Measurements from ENCODE around the gene STIP1. TPM values are rescaled to one million over a fixed set of nuclear protein-coding genes. Genes with fewer than 3 reads are reported as not detected.

STIP1 gene
- total RNA-seq, 2 experiments from 2014 or later: 335 to 340 TPM

DNA sequence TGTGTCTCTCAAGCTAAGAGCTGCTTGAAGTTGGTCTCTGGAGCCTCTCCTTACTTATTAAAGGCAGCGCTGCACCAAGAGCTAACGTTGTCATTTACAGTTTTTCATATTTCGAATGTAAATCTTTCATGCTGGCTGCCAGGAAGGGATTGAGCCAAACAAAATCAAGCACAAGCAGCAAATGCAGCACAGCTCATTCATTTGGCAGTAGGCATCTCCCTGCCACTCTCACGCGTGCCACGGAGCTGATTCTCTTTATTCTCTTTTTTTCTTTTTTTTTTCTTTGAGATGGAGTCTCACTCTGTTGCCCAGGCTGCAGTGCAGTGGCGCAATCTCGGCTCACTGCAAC, 47.0 kb downstream of the STIP1 start:
- peaks cover 53% of the 10 kb centered on the region for H3K4me1 Mint-ChIP-seq (ENCODE audit: low read depth)
- H3K36me3 Mint-ChIP-seq (ENCODE audit: low read depth): peaks cover 30% of the 10 kb centered on the region
- no peak for ATAC-seq
- no peaks in the 10 kb centered on the region for H3K27me3 Mint-ChIP-seq (ENCODE audit: low read depth)
- DNase-seq: no peak
- peak overlapping the region; percentile 31 for H3K4me3 Mint-ChIP-seq
- POLR2A ChIA-PET: interaction anchor here (0.6 to 2.1 kb wide), 10 partner anchors 8 to 858 kb away, joined by 3 to 12 read pairs (median 4); partner anchors contain the start of genes FERMT3, FKBP2, PRDX5 and TRMT112
- CTCF ChIA-PET: interaction anchor here (0.8 to 5.9 kb wide), 4 partner anchors 10 to 72 kb away, joined by 3 to 40 read pairs (median 3); partner anchors contain the start of gene FERMT3
- no peak overlapping the region for H3K27ac Mint-ChIP-seq
- no peaks in the 10 kb centered on the region for H3K9me3 Mint-ChIP-seq (ENCODE audit: insufficient read depth)

DNA sequence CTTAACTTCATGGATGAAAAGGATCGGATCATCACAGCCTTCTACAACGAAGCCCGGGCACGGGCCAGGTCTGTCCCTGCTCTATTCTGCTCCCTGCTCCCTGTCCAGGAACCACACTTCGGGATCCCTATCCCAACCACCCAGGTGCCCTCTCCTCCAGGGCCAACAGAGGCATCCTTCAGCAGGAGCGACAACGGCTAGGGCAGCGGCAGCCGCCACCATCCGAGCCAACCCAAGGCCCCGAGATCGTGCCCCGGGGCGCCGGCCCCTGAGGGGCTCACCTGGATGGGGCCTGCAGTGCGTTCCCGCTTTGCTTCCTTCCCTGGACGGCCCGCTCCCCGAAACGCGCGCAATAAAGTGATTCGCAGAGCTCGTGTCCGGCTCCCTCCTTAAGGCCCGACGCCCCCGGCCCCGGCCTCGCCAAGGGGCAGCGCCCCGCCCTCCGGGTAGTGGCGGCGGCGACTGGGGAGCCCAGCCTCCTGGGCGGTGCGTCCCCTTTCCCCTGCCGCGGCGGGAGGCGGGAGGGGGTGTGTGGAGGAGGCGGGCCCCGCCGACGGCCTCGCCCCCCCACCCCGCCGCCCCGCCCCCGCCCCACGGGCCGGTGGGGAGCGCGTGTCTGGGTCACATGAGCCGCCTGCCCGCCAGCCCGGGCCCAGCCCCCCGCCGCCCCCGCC, 48.1 kb downstream of the STIP1 start, which contains the start of gene VEGFB:
VEGFB (plus strand) TSS at position 672 of the 674 bp plus-strand sequence. CDS start 250 bp downstream, outside the sequence.
- ChIA-PET POLR2A (interaction anchor here (2.1 kb wide), 1 partner anchor 27 kb away, joined by 12 read pairs; the partner anchor contains the start of gene FERMT3), CTCF (interaction anchor here (1.5 to 5.9 kb wide), 2 partner anchors 9 to 28 kb away, joined by 3 to 40 read pairs; partner anchors contain the start of gene FERMT3)
- Mint-ChIP-seq H3K36me3 (ENCODE audit: low read depth) (peaks cover 38% of the 10 kb centered on the region), H3K27me3 (ENCODE audit: low read depth) (no peaks in the 10 kb centered on the region), H3K4me1 (ENCODE audit: low read depth) (peaks cover 48% of the 10 kb centered on the region), H3K27ac (peak within 1 kb of the TSS; percentile 81), H3K9me3 (ENCODE audit: insufficient read depth) (no peaks in the 10 kb centered on the region), H3K4me3 (peak within 1 kb of the TSS; percentile 91)
- peak; percentile 50 for ATAC-seq
- peak; percentile 75 for DNase-seq

DNA sequence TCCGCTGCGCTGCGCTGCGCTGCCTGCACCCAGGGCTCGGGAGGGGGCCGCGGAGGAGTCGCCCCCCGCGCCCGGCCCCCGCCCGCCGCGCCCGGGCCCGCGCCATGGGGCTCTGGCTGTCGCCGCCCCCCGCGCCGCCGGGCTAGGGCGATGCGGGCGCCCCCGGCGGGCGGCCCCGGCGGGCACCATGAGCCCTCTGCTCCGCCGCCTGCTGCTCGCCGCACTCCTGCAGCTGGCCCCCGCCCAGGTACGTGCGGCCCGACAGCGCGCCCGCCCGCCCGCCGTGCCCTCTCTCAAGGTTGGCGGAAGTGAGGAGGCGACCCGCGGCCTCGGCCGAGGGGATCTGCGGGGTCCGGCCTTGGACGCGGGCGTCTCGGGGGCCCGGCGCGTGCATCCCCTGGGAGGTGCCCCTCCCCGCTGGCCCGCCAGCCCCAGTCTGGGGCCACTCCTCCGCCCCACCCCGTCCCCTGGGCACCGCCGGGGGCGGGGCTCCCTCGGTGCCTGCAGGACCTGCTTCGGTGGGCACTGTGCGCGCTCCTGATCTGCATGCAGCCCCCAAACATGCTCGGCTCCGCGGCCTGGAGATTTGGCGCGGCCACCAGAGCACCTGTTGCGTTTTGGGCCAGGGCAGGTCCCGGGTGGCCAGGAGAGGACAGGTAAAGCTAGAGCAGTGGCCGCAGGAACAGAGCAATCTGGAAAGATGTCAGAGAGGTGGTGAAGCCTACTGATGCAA, 48.8 kb downstream of the STIP1 start:
- CTCF ChIA-PET: interaction anchor here (1.9 kb wide), 1 partner anchor 8 kb away, joined by 6 read pairs; the partner anchor contains the start of genes NUDT22 and TRPT1

GRCh38 chr11:64235437-64236161, 49.6 kb downstream of the STIP1 start:
- ChIA-PET CTCF (interaction anchor here (0.6 to 1.9 kb wide), 4 partner anchors 9 to 69 kb away, joined by 3 to 6 read pairs (median 4); partner anchors contain the start of genes NUDT22 and TRPT1), POLR2A (interaction anchor here (1.0 to 1.2 kb wide), 2 partner anchors 9 to 28 kb away, joined by 4 read pairs; partner anchors contain the start of genes NUDT22 and TRPT1)
- no peaks in the 10 kb centered on the region for H3K9me3 Mint-ChIP-seq (ENCODE audit: insufficient read depth)
- H3K27ac Mint-ChIP-seq: peak overlapping the region; percentile 81
- peak overlapping the region; percentile 91 for H3K4me3 Mint-ChIP-seq
- H3K36me3 Mint-ChIP-seq (ENCODE audit: low read depth): peaks cover 34% of the 10 kb centered on the region
- ATAC-seq (no peak), DNase-seq (no peak)
- peaks cover 50% of the 10 kb centered on the region for H3K4me1 Mint-ChIP-seq (ENCODE audit: low read depth)
- H3K27me3 Mint-ChIP-seq (ENCODE audit: low read depth): no peaks in the 10 kb centered on the region

More for the DNA sequence above, 48.8 kb downstream of the STIP1 start:
- H3K36me3 Mint-ChIP-seq (ENCODE audit: low read depth): peaks cover 33% of the 10 kb centered on the region
- peak overlapping the region; percentile 81 for H3K27ac Mint-ChIP-seq
- H3K27me3 Mint-ChIP-seq (ENCODE audit: low read depth): no peaks in the 10 kb centered on the region
- DNase-seq (peak; percentile 62), ATAC-seq (peak; percentile 52)
- H3K4me3 Mint-ChIP-seq: peak overlapping the region; percentile 91
- H3K9me3 Mint-ChIP-seq (ENCODE audit: insufficient read depth): no peaks in the 10 kb centered on the region
- peaks cover 45% of the 10 kb centered on the region for H3K4me1 Mint-ChIP-seq (ENCODE audit: low read depth)
- POLR2A ChIA-PET: interaction anchor here (1.2 kb wide), 1 partner anchor 27 kb away, joined by 4 read pairs; no protein-coding TSS in a partner anchor

- no peak for ATAC-seq
- no peak for DNase-seq
- H3K36me3 Mint-ChIP-seq (ENCODE audit: low read depth): peaks cover 33% of the 10 kb centered on the region
- no peaks in the 10 kb centered on the region for H3K27me3 Mint-ChIP-seq (ENCODE audit: low read depth)
- ChIA-PET POLR2A (interaction anchor here (0.6 to 1.5 kb wide), 5 partner anchors 9 to 103 kb away, joined by 3 to 6 read pairs (median 3); partner anchors contain the start of genes FERMT3, PPP1R14B and STIP1), CTCF (interaction anchor here (0.9 to 2.8 kb wide), 3 partner anchors 31 to 67 kb away, joined by 3 to 9 read pairs (median 5); partner anchors contain the start of gene FERMT3)
- H3K9me3 Mint-ChIP-seq (ENCODE audit: insufficient read depth): no peaks in the 10 kb centered on the region
- no peak overlapping the region for H3K4me3 Mint-ChIP-seq
- H3K27ac Mint-ChIP-seq: no peak overlapping the region
- H3K4me1 Mint-ChIP-seq (ENCODE audit: low read depth): peaks cover 39% of the 10 kb centered on the region
Measured at GRCh38 chr11:64237484-64237951, 51.5 kb downstream of the STIP1 start.

DNA sequence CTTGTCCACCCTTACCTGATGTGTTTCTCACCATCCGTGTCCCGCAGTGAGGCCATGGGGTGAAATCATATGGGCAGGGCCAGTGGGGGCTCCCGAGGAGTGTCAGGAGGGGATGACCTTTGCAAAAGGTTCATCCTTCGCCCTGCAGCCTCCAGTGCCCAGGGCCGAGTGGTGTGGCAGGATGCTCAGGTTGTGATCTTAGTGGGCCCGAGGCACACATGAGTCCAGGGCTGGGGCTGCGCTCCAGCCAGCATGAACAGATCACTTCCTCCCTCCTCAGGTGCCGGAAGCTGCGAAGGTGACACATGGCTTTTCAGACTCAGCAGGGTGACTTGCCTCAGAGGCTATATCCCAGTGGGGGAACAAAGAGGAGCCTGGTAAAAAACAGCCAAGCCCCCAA, 52.1 kb downstream of the STIP1 start:
- POLR2A ChIA-PET: interaction anchor here (1.0 to 2.0 kb wide), 6 partner anchors 8 to 66 kb away, joined by 3 to 12 read pairs (median 4); partner anchors contain the start of genes FERMT3, NUDT22, PPP1R14B and STIP1
- H3K27ac Mint-ChIP-seq: peak overlapping the region; percentile 61

DNA sequence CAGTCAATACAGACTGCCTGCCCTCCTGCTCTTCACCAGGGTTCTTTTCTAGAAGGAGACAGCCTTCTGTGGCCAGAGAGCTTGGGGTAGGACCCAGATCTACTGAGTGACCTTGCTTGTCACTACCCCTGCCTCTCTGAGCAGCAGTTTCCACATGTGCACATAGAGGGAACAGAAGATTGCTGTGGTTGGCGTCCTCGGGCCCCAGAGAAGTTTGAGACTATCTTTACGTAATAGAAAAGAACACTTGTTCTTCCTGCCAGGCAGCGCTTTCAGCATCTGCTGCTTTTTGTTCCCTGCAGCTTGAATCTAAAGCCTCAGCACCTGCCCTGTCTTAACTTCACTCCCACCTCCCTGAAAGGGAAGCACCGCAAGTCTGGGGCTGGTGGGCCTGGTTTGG, 53.0 kb downstream of the STIP1 start:
- ChIA-PET CTCF (interaction anchor here (2.8 kb wide), 1 partner anchor 34 kb away, joined by 9 read pairs; no protein-coding TSS in a partner anchor), POLR2A (interaction anchor here (1.0 to 2.0 kb wide), 6 partner anchors 10 to 65 kb away, joined by 3 to 12 read pairs (median 4); partner anchors contain the start of genes FERMT3, NUDT22, STIP1 and TRPT1)
- DNase-seq (no peak), ATAC-seq (no peak)
- peaks cover 42% of the 10 kb centered on the region for H3K4me1 Mint-ChIP-seq (ENCODE audit: low read depth)
- no peaks in the 10 kb centered on the region for H3K9me3 Mint-ChIP-seq (ENCODE audit: insufficient read depth)
- H3K4me3 Mint-ChIP-seq: no peak overlapping the region
- H3K36me3 Mint-ChIP-seq (ENCODE audit: low read depth): peaks cover 47% of the 10 kb centered on the region
- no peaks in the 10 kb centered on the region for H3K27me3 Mint-ChIP-seq (ENCODE audit: low read depth)
- H3K27ac Mint-ChIP-seq: peak overlapping the region; percentile 61

More for the DNA sequence above, 52.1 kb downstream of the STIP1 start:
- Mint-ChIP-seq H3K36me3 (ENCODE audit: low read depth) (peaks cover 38% of the 10 kb centered on the region), H3K27me3 (ENCODE audit: low read depth) (no peaks in the 10 kb centered on the region), H3K4me3 (no peak overlapping the region), H3K4me1 (ENCODE audit: low read depth) (peaks cover 38% of the 10 kb centered on the region), H3K9me3 (ENCODE audit: insufficient read depth) (no peaks in the 10 kb centered on the region)
- ATAC-seq (no peak), DNase-seq (no peak)
- CTCF ChIA-PET: interaction anchor here (0.9 to 2.8 kb wide), 3 partner anchors 32 to 66 kb away, joined by 3 to 9 read pairs (median 5); partner anchors contain the start of gene FERMT3

- H3K36me3 Mint-ChIP-seq (ENCODE audit: low read depth): peaks cover 50% of the 10 kb centered on the region
- H3K27me3 Mint-ChIP-seq (ENCODE audit: low read depth): no peaks in the 10 kb centered on the region
- CTCF ChIA-PET: interaction anchor here (0.8 to 2.8 kb wide), 2 partner anchors 9 to 35 kb away, joined by 3 to 9 read pairs; partner anchors contain the start of gene DNAJC4
- peak overlapping the region; percentile 98 for H3K27ac Mint-ChIP-seq
- peak; percentile 41 for DNase-seq
- H3K4me3 Mint-ChIP-seq: peak overlapping the region; percentile 89
- H3K9me3 Mint-ChIP-seq (ENCODE audit: insufficient read depth): no peaks in the 10 kb centered on the region
- POLR2A ChIA-PET: interaction anchor here (0.8 to 2.0 kb wide), 7 partner anchors 8 to 58 kb away, joined by 3 to 15 read pairs (median 3); partner anchors contain the start of genes DNAJC4, FERMT3, NUDT22 and TRPT1
- no peak for ATAC-seq
- H3K4me1 Mint-ChIP-seq (ENCODE audit: low read depth): peaks cover 48% of the 10 kb centered on the region
Measured at GRCh38 chr11:64239662-64240434, 53.9 kb downstream of the STIP1 start.

- H3K36me3 Mint-ChIP-seq (ENCODE audit: low read depth): peaks cover 45% of the 10 kb centered on the region
- no peaks in the 10 kb centered on the region for H3K27me3 Mint-ChIP-seq (ENCODE audit: low read depth)
- ChIA-PET POLR2A (interaction anchor here (0.7 to 6.3 kb wide), 14 partner anchors 8 to 1477 kb away, joined by 3 to 58 read pairs (median 4); partner anchors contain the start of genes DNAJC4, FERMT3, NUDT22 and STIP1), CTCF (interaction anchor here (0.7 to 6.8 kb wide), 8 partner anchors 9 to 99 kb away, joined by 3 to 57 read pairs (median 3); partner anchors contain the start of genes BAD, CCDC88B, DNAJC4 and FERMT3)
- no peaks in the 10 kb centered on the region for H3K9me3 Mint-ChIP-seq (ENCODE audit: insufficient read depth)
- peak within 1 kb of the TSS; percentile 98 for H3K27ac Mint-ChIP-seq
- H3K4me1 Mint-ChIP-seq (ENCODE audit: low read depth): peaks cover 43% of the 10 kb centered on the region
- peak; percentile 98 for DNase-seq
- H3K4me3 Mint-ChIP-seq: peak within 1 kb of the TSS; percentile 89
- ATAC-seq: peak; percentile 76
Measured at GRCh38 chr11:64240435-64241240, 54.7 kb downstream of the STIP1 start, which contains the start of gene FKBP2. Gene FKBP2 (plus strand): TSS chr11:64241095. CDS start chr11:64242388, 1,293 bp downstream.
